IMR-90 (cell line): ENCODE data around the gene MYBPC3. TPM values are rescaled to one million over a fixed set of nuclear protein-coding genes. Genes with fewer than 3 reads are reported as not detected.

Source experiments
- ATAC-seq: fragments of 200-7000 bp; cut with Tn5 transposase; 2 replicates; pipeline ENCODE4 v1.9.1; 2020; ENCODE audit warnings: low read depth, mild to moderate bottlenecking, moderate library complexity
- BruUV-seq: library from RNA; stranded (reverse); fragments of 400-500 nt; replicated peaks from 2 replicates; lab custom pipeline; 2021; lab: Mats Ljungman, UMichigan
- CTCF ChIA-PET: fragments of 300-600 bp; formaldehyde crosslinking; extraction: SDS; loops from one replicate; lab custom pipeline; 2021; ENCODE audit warnings: antibody characterized with exemption; lab: Yijun Ruan, JAX
- POLR2A ChIA-PET: fragments of 300-600 bp; sonication (Branson Sonifier 250); formaldehyde crosslinking; loops from one replicate; lab custom pipeline; 2022; ENCODE audit warnings: antibody characterized with exemption; ENCODE audit not compliant: unreplicated experiment; lab: Charles Lee
- DNase-seq: peaks from one replicate; pipeline ENCODE4 v3.0.0; 2013
- H2AFZ ChIP-seq: replicated peaks from 2 replicates; pipeline ENCODE3; 2013; ENCODE audit warnings: low read length, mild to moderate bottlenecking; ENCODE audit not compliant: poor library complexity
- H2AK5ac ChIP-seq: 2 replicates; pipeline ENCODE4 v1.6.1; 2013; ENCODE audit warnings: low read depth, low read length, inconsistent platforms
- H2AK9ac ChIP-seq: replicated peaks from 2 replicates; pipeline ENCODE3; 2013; ENCODE audit warnings: mild to moderate bottlenecking, low read depth, low read length, moderate library complexity; ENCODE audit not compliant: poor library complexity
- H2BK120ac ChIP-seq: 2 replicates; pipeline ENCODE4 v1.6.1; 2013; ENCODE audit warnings: low read depth, low read length, inconsistent platforms
- H2BK15ac ChIP-seq: 3 replicates; pipeline ENCODE4 v1.6.1; 2013; ENCODE audit warnings: low read depth, low read length, inconsistent platforms
- H2BK20ac ChIP-seq: 2 replicates; pipeline ENCODE4 v1.6.1; 2013; ENCODE audit warnings: low read depth, mild to moderate bottlenecking, inconsistent platforms, low read length, moderate library complexity
- H2BK5ac ChIP-seq: 2 replicates; pipeline ENCODE4 v1.6.1; 2013; ENCODE audit warnings: mild to moderate bottlenecking, low read depth, low read length, inconsistent platforms; ENCODE audit not compliant: poor library complexity, severe bottlenecking
- H3K14ac ChIP-seq: replicated peaks from 2 replicates; pipeline ENCODE4 v1.6.1; 2013; ENCODE audit warnings: low read depth, low read length, inconsistent platforms
- H3K18ac ChIP-seq: 2 replicates; pipeline ENCODE4 v1.6.1; 2013; ENCODE audit warnings: low read depth, low read length, control low read depth
- H3K23ac ChIP-seq: 2 replicates; pipeline ENCODE4 v1.6.1; 2013; ENCODE audit warnings: low read depth, low read length, inconsistent platforms
- H3K27ac ChIP-seq: 2 replicates; pipeline ENCODE4 v1.5.1; 2013; ENCODE audit warnings: mild to moderate bottlenecking, control low read depth, low read length; ENCODE audit not compliant: insufficient read depth
- H3K27me3 ChIP-seq: 2 replicates; pipeline ENCODE4 v1.6.1; 2013; ENCODE audit warnings: low read length; ENCODE audit not compliant: control insufficient read depth, insufficient read depth
- H3K36me3 ChIP-seq: 2 replicates; pipeline ENCODE4 v1.6.1; 2013; ENCODE audit warnings: low read length, mixed read lengths; ENCODE audit not compliant: control insufficient read depth, insufficient read depth
- H3K4ac ChIP-seq: 2 replicates; pipeline ENCODE4 v1.6.1; 2013; ENCODE audit warnings: low read depth, low read length, inconsistent platforms
- H3K4me1 ChIP-seq: 2 replicates; pipeline ENCODE4 v1.6.1; 2013; ENCODE audit warnings: low read length, mixed read lengths; ENCODE audit not compliant: control insufficient read depth, insufficient read depth
- H3K4me2 ChIP-seq: 2 replicates; pipeline ENCODE4 v1.6.1; 2013; ENCODE audit warnings: low read depth, mild to moderate bottlenecking, control low read depth, low read length, moderate library complexity
- H3K4me3 ChIP-seq: 2 replicates; pipeline ENCODE4 v1.5.1; 2013; ENCODE audit warnings: low read depth, mild to moderate bottlenecking, control low read depth, low read length, moderate library complexity; ENCODE audit not compliant: insufficient read depth
- H3K56ac ChIP-seq: 2 replicates; pipeline ENCODE4 v1.6.1; 2013; ENCODE audit warnings: low read length, inconsistent platforms; ENCODE audit not compliant: insufficient read depth; ENCODE audit errors: extremely low read depth
- H3K79me1 ChIP-seq, 2 experiments: 2 replicates each; pipeline ENCODE4 v1.6.1; 2013; ENCODE audit warnings: low read length in 2 of 2, inconsistent platforms in 1 of 2, low read depth in 1 of 2
- H3K9ac ChIP-seq: 2 replicates; pipeline ENCODE4 v1.6.1; 2013; ENCODE audit warnings: low read depth, low read length, control low read depth
- H3K9me1 ChIP-seq: 2 replicates; pipeline ENCODE4 v1.6.1; 2013; ENCODE audit warnings: low read length, inconsistent platforms; ENCODE audit not compliant: insufficient read depth
- H3K9me3 ChIP-seq: 2 replicates; pipeline ENCODE4 v1.6.1; 2013; ENCODE audit warnings: low read length; ENCODE audit not compliant: control insufficient read depth, insufficient read depth
- H4K20me1 ChIP-seq: 2 replicates; pipeline ENCODE4 v1.6.1; 2013; ENCODE audit warnings: low read length, inconsistent platforms; ENCODE audit not compliant: insufficient read depth
- H4K5ac ChIP-seq: 2 replicates; pipeline ENCODE4 v1.6.1; 2013; ENCODE audit warnings: mild to moderate bottlenecking, low read depth, low read length, control low read depth
- H4K8ac ChIP-seq, 2 experiments: 2 replicates each; pipeline ENCODE4 v1.6.1; 2013; ENCODE audit warnings: low read depth in 2 of 2, low read length in 2 of 2, control low read depth in 1 of 2, inconsistent platforms in 1 of 2
- H4K91ac ChIP-seq: 2 replicates; pipeline ENCODE4 v1.6.1; 2013; ENCODE audit warnings: low read depth, low read length, inconsistent platforms; ENCODE audit not compliant: insufficient read depth
- CEBPB ChIP-seq: IDR thresholded peaks from 2 replicates; pipeline ENCODE4 v1.6.1; 2012; ENCODE audit warnings: low read depth, low read length, improper control_type of control experiment
- MAZ ChIP-seq: IDR thresholded peaks from 2 replicates; pipeline ENCODE4 v1.6.1; 2012; ENCODE audit warnings: low read depth, mild to moderate bottlenecking, low read length, improper control_type of control experiment, moderate library complexity, borderline replicate concordance
- POLR2A ChIP-seq: IDR thresholded peaks from 2 replicates; pipeline ENCODE4 v1.6.1; 2012; ENCODE audit warnings: mild to moderate bottlenecking, low read depth, low read length
- USF2 ChIP-seq: fragments of 150-350 bp; IDR thresholded peaks from 2 replicates; pipeline ENCODE4 v1.6.1; 2017; ENCODE audit warnings: mild to moderate bottlenecking, antibody characterized with exemption, low read length, low read depth
- WGBS, 2 experiments: methylation state at CpG; one replicate each; pipeline versions ENCODE4 v1.1.5 to v1.1.7; 2013; ENCODE audit warnings: missing lambda C conversion rate in 2 of 2; ENCODE audit not compliant: insufficient read length in 1 of 2; ENCODE audit errors: extremely low coverage in 2 of 2; 5-methylcytosine and 5-hydroxymethylcytosine counted together
- dilution Hi-C: fragments of 300-500 bp; cut with HindIII; formaldehyde crosslinking; loops from one replicate; pipeline ENCODE4 v1.14.3; 2018; ENCODE audit warnings: low sequenced_read_pairs; ENCODE audit not compliant: unreplicated experiment
- in situ Hi-C: fragments of 300-500 bp; cut with MboI; formaldehyde crosslinking; loops from 3 replicates; pipeline ENCODE4 v1.14.3; 2019; ENCODE audit warnings: low sequenced_read_pairs, inconsistent platforms, mixed read lengths
- intact Hi-C: fragments of 100-400 bp; cut with micrococcal nuclease; formaldehyde crosslinking; loops from 2 replicates; pipeline ENCODE4 v1.10.0; 2022
- polyA plus RNA-seq, 3 experiments: library from polyadenylated mRNA; depleted of rRNA; stranded (reverse); fragments of >200 nt; gene quantifications; 2 replicates each; pipeline ENCODE4 v1.2.3, GENCODE V29; 2012; ENCODE audit warnings: low replicate concordance in 1 of 3
- total RNA-seq: library from RNA; depleted of rRNA; stranded (reverse); fragments of >200 nt; gene quantifications from 2 replicates; pipeline ENCODE4 v1.2.3, GENCODE V29; 2012

The MYBPC3 gene
- total and polyA plus RNA-seq, 2 of the 4 experiments (the other 2 are of a cell fraction) = not detected

GRCh38 chr11:47378010-47378835 lies 25.7 kb upstream of the MYBPC3 start, which contains the start of gene SPI1:
TSS of gene SPI1 (minus strand) at chr11:47378547. CDS start at chr11:47378353, 194 bp downstream.
- no TSS peak for BruUV-seq
- dilution Hi-C loops = no loop called here
- ATAC-seq = no peak

More at GRCh38 chr11:47378010-47378835, 25.7 kb upstream of the MYBPC3 start, which contains the start of gene SPI1:
- Histone ChIP-seq H3K9ac (no peak within 1 kb of the TSS), H3K23ac (no peak within 1 kb of the TSS), H4K20me1 (no peaks in the 10 kb centered on the region; the same call in 1 of the 2 replicates), H3K27ac (no peak within 1 kb of the TSS), H3K18ac (no peak within 1 kb of the TSS), H4K5ac (no peak within 1 kb of the TSS), H2BK15ac (no peak within 1 kb of the TSS), H4K8ac (no peak within 1 kb of the TSS), H3K36me3 (no peaks in the 10 kb centered on the region), H2AK9ac (no peak within 1 kb of the TSS), H3K4ac (no peak within 1 kb of the TSS), H3K4me2 (no peak within 1 kb of the TSS), H3K27me3 (peaks cover 5% of the 10 kb centered on the region; the same call in 1 of the 2 replicates), H2BK120ac (no peak within 1 kb of the TSS), H2BK5ac (no peak within 1 kb of the TSS), H3K79me1 (no peaks in the 10 kb centered on the region), H4K91ac (no peak within 1 kb of the TSS), H3K14ac (no peak within 1 kb of the TSS), H3K9me3 (no peaks in the 10 kb centered on the region), H3K4me1 (peaks cover 5% of the 10 kb centered on the region), H2AFZ (peak within 1 kb of the TSS; percentile 11), H3K9me1 (peaks cover 9% of the 10 kb centered on the region), H2AK5ac (no peak within 1 kb of the TSS), H3K4me3 (no peak within 1 kb of the TSS), H2BK20ac (no peak within 1 kb of the TSS), H3K56ac (no peak within 1 kb of the TSS)
- intact Hi-C loops = no loop called here
- ChIA-PET POLR2A (no interaction called here), CTCF (no interaction called here)
- TF ChIP-seq CEBPB = no peak
- TF ChIP-seq MAZ = no peak
- TF ChIP-seq POLR2A = no peak
- TF ChIP-seq USF2 = no peak
- in situ Hi-C loops = no loop called here
- DNase-seq = no peak
- 73% methylated on average over 16 of the region's 31 CpGs; no CpG with 5 or more reads in 1 of the 2 experiments for WGBS, 2 experiments
